K562 (cell line): ENCODE results near the gene OARD1. TPM values are rescaled to one million over a fixed set of nuclear protein-coding genes. Genes with fewer than 3 reads are reported as not detected.
A peak's percentile ranks its signal among the peaks of the same experiment; 100 is the strongest.

Experiments
- BCOR ChIP-seq: fragments of 450-650 bp; IDR thresholded peaks from 2 replicates; pipeline ENCODE4 v1.6.1; 2016
- BHLHE40 ChIP-seq: IDR thresholded peaks from 2 replicates; pipeline ENCODE4 v1.6.1; 2011; ENCODE audit warnings: low read length, improper control_type of control experiment
- BRCA1 ChIP-seq, 2 experiments: fragments of 450-650 bp in 1 of 2; sonication (generic) in 1 of 2; formaldehyde crosslinking in 1 of 2; IDR thresholded peaks; 2 replicates each; pipeline versions ENCODE4 v1.5.0 to v1.6.1; 2017 to 2020; ENCODE audit warnings: mild to moderate bottlenecking in 1 of 2, missing genetic modification reagents in 1 of 2
- CBX1 ChIP-seq: sonication (generic); IDR thresholded peaks from 2 replicates; pipeline ENCODE4 v1.6.1; 2016; ENCODE audit warnings: antibody characterized with exemption, low read depth, mild to moderate bottlenecking
- CBX3 ChIP-seq, 2 experiments: IDR thresholded peaks; 1 replicate in 1 of 2; 2 replicates in 1 of 2; pipeline ENCODE4 v1.6.1; 2012; ENCODE audit warnings: inconsistent platforms in 2 of 2, low read length in 2 of 2, borderline replicate concordance in 1 of 2, control low read depth in 1 of 2
- DIDO1 ChIP-seq: fragments of 450-650 bp; IDR thresholded peaks from 2 replicates; pipeline ENCODE4 v1.6.1; 2016; ENCODE audit warnings: low read depth, missing biosample characterization, missing genetic modification characterization
- HOXB6 ChIP-seq: fragments of 250-450 bp; sonication (Bioruptor Pico); IDR thresholded peaks from 2 replicates; pipeline ENCODE4 v1.5.1; 2022; ENCODE audit warnings: mild to moderate bottlenecking, borderline replicate concordance
- LARP7 ChIP-seq: fragments of 450-650 bp; IDR thresholded peaks from 2 replicates; pipeline ENCODE4 v1.6.1; 2016
- MYNN ChIP-seq, 2 experiments: sonication (generic); formaldehyde crosslinking in 1 of 2; IDR thresholded peaks; 2 replicates each; pipeline versions ENCODE4 v1.5.0 to v1.6.1; 2016 to 2020; ENCODE audit warnings: antibody characterized with exemption in 1 of 2, missing genetic modification reagents in 1 of 2
- PHF8 ChIP-seq: fragments of 200-600 bp; sonication (generic); IDR thresholded peaks from 2 replicates; pipeline ENCODE4 v1.6.1; 2012; ENCODE audit warnings: mixed run types, mild to moderate bottlenecking, inconsistent platforms, low read length, moderate library complexity, borderline replicate concordance
- POLR2G ChIP-seq: fragments of 200-400 bp; formaldehyde crosslinking; IDR thresholded peaks from 2 replicates; pipeline ENCODE4 v1.6.1; 2017; ENCODE audit warnings: low read depth, mild to moderate bottlenecking, antibody characterized with exemption, low read length, moderate library complexity
- SREBF1 ChIP-seq: fragments of 150-350 bp; IDR thresholded peaks from 2 replicates; pipeline ENCODE4 v1.6.1; 2014; ENCODE audit warnings: antibody characterized with exemption, low read depth, low read length, borderline replicate concordance
- SRSF1 ChIP-seq: fragments of 200-400 bp; formaldehyde crosslinking; IDR thresholded peaks from 2 replicates; pipeline ENCODE4 v1.6.1; 2017; ENCODE audit warnings: mild to moderate bottlenecking, low read depth, low read length, moderate library complexity
- STAT5A ChIP-seq: IDR thresholded peaks from 2 replicates; pipeline ENCODE4 v1.6.1; 2012; ENCODE audit warnings: low read length, inconsistent platforms, borderline replicate concordance
- TARDBP ChIP-seq: fragments of 450-650 bp; IDR thresholded peaks from 2 replicates; pipeline ENCODE4 v1.6.1; 2016
- TBL1XR1 ChIP-seq, 2 experiments: IDR thresholded peaks; 2 replicates each; pipeline ENCODE4 v1.6.1; 2012; ENCODE audit warnings: improper control_type of control experiment in 2 of 2, low read length in 2 of 2, mild to moderate bottlenecking in 1 of 2
- WHSC1 ChIP-seq: IDR thresholded peaks from one replicate; pipeline ENCODE4 v1.6.1; 2012; ENCODE audit warnings: low read length, control low read depth, inconsistent platforms
- ZNF766 ChIP-seq: fragments of 200-800 bp; sonication (Bioruptor generic); conservative IDR thresholded peaks from 2 replicates; pipeline ENCODE4 v1.6.1; 2016; ENCODE audit warnings: missing genetic modification characterization, missing compliant biosample characterization
- polyA plus RNA-seq, 8 experiments: library from polyadenylated mRNA; depleted of rRNA in 4 of 8; stranded (reverse) in 5 of 8; unstranded in 3 of 8; fragments of >200 nt; fragmentation: Nextera tagmentation in 2 of 8; fragmentation: Illumina TruSeq in 1 of 8; extraction: Ambion mirVana in 2 of 8; extraction: Trizol in 1 of 8; gene quantifications; 2 replicates each; pipeline versions ENCODE4 v1.2.1 to v1.2.3, GENCODE V29; 2011 to 2014; ENCODE audit warnings: inconsistent platforms in 1 of 8, missing spikeins in 1 of 8
- total RNA-seq, 7 experiments: library from RNA; depleted of rRNA in 6 of 7; stranded (reverse); fragments of >200 nt in 6 of 7; fragmentation: Illumina TruSeq in 2 of 7; extraction: Trizol in 2 of 7; gene quantifications; 2 replicates each; pipeline versions ENCODE4 v1.2.1 to v1.2.3, GENCODE V29; 2011 to 2021; ENCODE audit warnings: low replicate concordance in 1 of 7
- TF ChIP-seq, protein P1 (sequence below): fragments of 450-650 bp; IDR thresholded peaks from 2 replicates; pipeline ENCODE4 v1.6.1; 2017; ENCODE audit warnings: mild to moderate bottlenecking, moderate library complexity
- TF ChIP-seq, protein P2 (sequence below): sonication (generic); formaldehyde crosslinking; IDR thresholded peaks from 2 replicates; pipeline ENCODE4 v1.8.1; 2023; ENCODE audit warnings: mild to moderate bottlenecking, missing genetic modification reagents
- TF ChIP-seq, protein P3 (sequence below): fragments of 250-450 bp; sonication (Bioruptor Pico); IDR thresholded peaks from 2 replicates; pipeline ENCODE4 v1.5.0; 2021; ENCODE audit warnings: mild to moderate bottlenecking, borderline replicate concordance

The OARD1 gene
- total and polyA plus RNA-seq, 9 of the 15 experiments (the other 6 are each of a cell fraction or from before 2014, with no cell fraction given) = 43.4 to 88.3 (median 61.1) TPM

DNA sequence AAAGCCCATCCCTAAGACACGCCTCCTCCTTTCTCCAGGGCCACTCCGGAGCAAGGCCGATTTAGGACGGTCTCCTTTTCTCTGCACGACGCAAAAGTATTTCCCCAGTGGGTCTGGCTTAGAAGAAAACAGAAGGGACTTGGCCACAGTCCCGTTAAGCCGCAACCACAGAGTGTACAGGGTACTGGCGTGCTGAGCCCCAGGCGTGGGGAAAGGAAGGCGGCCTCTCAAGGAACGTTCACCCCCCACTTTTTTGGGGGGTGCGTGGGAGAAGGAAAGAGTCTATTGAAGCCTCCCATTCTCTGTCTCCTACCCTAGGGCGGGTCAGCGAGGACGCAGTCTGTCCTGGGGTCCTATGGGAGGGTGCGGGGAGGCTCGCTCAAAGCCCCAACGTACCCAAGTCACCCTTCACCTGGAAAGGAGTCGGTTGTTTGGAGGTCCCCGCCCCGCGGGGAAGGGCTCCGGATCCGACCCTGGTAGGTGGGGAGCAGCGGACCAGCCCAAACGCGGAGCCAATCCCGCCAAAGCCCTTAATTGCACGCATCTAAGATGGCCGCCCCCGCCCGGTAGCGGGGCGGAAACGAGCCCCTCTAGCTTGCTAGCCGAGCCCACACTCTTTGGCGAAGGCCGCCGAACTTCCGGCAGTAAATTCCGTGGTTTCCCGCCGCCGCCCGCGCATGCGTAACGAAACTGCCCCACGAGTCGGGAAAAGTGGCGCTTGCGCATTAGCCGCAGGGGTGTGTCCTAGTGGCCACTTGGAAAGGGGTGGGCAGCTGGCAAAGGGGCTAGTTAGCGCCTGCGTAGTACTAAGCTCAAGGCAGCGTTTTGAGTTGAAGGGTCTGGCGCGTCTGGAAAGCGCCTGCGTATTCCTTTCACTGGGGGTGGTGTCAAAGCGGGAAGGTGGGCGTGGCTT lies at the start of gene OARD1 (continued):
- TF ChIP-seq, protein P1, sequence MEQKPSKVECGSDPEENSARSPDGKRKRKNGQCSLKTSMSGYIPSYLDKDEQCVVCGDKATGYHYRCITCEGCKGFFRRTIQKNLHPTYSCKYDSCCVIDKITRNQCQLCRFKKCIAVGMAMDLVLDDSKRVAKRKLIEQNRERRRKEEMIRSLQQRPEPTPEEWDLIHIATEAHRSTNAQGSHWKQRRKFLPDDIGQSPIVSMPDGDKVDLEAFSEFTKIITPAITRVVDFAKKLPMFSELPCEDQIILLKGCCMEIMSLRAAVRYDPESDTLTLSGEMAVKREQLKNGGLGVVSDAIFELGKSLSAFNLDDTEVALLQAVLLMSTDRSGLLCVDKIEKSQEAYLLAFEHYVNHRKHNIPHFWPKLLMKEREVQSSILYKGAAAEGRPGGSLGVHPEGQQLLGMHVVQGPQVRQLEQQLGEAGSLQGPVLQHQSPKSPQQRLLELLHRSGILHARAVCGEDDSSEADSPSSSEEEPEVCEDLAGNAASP = no peak
- TF ChIP-seq BHLHE40 (0 out of 2 replicates have a peak, but pooled peaks have one; percentile 38), MYNN (IDR thresholded peaks at IDR 0.05) (no peak), MYNN (CRISPR knock-in tag; IDR thresholded peaks at IDR 0.05) (no peak), ZNF766 (CRISPR knock-in tag) (no peak), WHSC1 (no peak), TARDBP (peak; percentile 78), CBX3 (IDR thresholded peaks at IDR 0.05; ENCODE audit: borderline replicate concordance in 1 of 2, low read length in 2 of 2) (no peak), BCOR (peak; percentile 31; the same call in 1 of the 2 replicates), HOXB6 (CRISPR knock-in tag) (no peak), DIDO1 (tag) (no peak), TBL1XR1 (IDR thresholded peaks at IDR 0.05; ENCODE audit: low read length in 2 of 2) (no peak), POLR2G (peak; percentile 84), LARP7 (no peak), CBX1 (peak; percentile 54; the same call in 1 of the 2 replicates), SRSF1 (no peak), PHF8 (peak; percentile 96), BRCA1 (IDR thresholded peaks at IDR 0.05) (no peak), BRCA1 (CRISPR knock-in tag; IDR thresholded peaks at IDR 0.05) (no peak), STAT5A (peak; percentile 17; the same call in 1 of the 2 replicates), SREBF1 (no peak)
- TF ChIP-seq, protein P2, sequence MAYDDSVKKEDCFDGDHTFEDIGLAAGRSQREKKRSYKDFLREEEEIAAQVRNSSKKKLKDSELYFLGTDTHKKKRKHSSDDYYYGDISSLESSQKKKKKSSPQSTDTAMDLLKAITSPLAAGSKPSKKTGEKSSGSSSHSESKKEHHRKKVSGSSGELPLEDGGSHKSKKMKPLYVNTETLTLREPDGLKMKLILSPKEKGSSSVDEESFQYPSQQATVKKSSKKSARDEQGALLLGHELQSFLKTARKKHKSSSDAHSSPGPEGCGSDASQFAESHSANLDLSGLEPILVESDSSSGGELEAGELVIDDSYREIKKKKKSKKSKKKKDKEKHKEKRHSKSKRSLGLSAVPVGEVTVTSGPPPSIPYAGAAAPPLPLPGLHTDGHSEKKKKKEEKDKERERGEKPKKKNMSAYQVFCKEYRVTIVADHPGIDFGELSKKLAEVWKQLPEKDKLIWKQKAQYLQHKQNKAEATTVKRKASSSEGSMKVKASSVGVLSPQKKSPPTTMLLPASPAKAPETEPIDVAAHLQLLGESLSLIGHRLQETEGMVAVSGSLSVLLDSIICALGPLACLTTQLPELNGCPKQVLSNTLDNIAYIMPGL (CRISPR knock-in tag) = no peak
- TF ChIP-seq, protein P3, sequence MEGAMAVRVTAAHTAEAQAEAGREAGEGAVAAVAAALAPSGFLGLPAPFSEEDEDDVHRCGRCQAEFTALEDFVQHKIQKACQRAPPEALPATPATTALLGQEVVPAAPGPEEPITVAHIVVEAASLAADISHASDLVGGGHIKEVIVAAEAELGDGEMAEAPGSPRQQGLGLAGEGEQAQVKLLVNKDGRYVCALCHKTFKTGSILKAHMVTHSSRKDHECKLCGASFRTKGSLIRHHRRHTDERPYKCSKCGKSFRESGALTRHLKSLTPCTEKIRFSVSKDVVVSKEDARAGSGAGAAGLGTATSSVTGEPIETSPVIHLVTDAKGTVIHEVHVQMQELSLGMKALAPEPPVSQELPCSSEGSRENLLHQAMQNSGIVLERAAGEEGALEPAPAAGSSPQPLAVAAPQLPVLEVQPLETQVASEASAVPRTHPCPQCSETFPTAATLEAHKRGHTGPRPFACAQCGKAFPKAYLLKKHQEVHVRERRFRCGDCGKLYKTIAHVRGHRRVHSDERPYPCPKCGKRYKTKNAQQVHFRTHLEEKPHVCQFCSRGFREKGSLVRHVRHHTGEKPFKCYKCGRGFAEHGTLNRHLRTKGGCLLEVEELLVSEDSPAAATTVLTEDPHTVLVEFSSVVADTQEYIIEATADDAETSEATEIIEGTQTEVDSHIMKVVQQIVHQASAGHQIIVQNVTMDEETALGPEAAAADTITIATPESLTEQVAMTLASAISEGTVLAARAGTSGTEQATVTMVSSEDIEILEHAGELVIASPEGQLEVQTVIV (CRISPR knock-in tag) = no peak
